Colonic mucosa (tissue), 4 donors: ENCODE results near the gene DIABLO. TPM values are rescaled to one million over a fixed set of nuclear protein-coding genes. Genes with fewer than 3 reads are reported as not detected.

Experiments
- DNase-seq: peaks from one replicate; pipeline ENCODE4 v3.0.0-alpha.2; 2020
- H3K27ac ChIP-seq: fragments of 200-600 bp; one replicate; pipeline ENCODE4 v1.8.0; 2021
- H3K27me3 ChIP-seq: fragments of 200-600 bp; one replicate; pipeline ENCODE4 v1.8.0; 2021
- H3K36me3 ChIP-seq: fragments of 200-600 bp; one replicate; pipeline ENCODE4 v1.8.0; 2021
- H3K4me1 ChIP-seq: fragments of 200-600 bp; one replicate; pipeline ENCODE4 v1.8.0; 2021; ENCODE audit warnings: mild to moderate bottlenecking
- H3K4me3 ChIP-seq: fragments of 200-600 bp; one replicate; pipeline ENCODE4 v1.8.0; 2021
- H3K9ac ChIP-seq, 2 donors: one replicate each; pipeline ENCODE4 v1.7.0; 2013; ENCODE audit warnings: control low read depth in 2 of 2, low read depth in 2 of 2, low read length in 2 of 2
- H3K9me3 ChIP-seq: fragments of 200-600 bp; one replicate; pipeline ENCODE4 v1.8.0; 2021
- intact Hi-C: fragments of 100-400 bp; cut with DNase I; formaldehyde crosslinking; loops from one replicate; pipeline ENCODE4 v1.14.1; 2022
- total RNA-seq, 2 donors: library from RNA; stranded (reverse); fragmentation: NEBNext Ultra II Directional in 1 of 2; extraction: Animal tissue kit (Norgen Biotek cat#: 25700) in 1 of 2; gene quantifications; one replicate each; pipeline ENCODE4 v1.2.1, GENCODE V29; 2021
- TF ChIP-seq, protein P1 (sequence below): fragments of 200-600 bp; IDR thresholded peaks from one replicate; pipeline ENCODE4 v1.8.0; 2022; ENCODE audit warnings: antibody characterized with exemption, mild to moderate bottlenecking
- donor health status: healthy.
- donor health status: DM: no; HTN: no; CAD: no.
- donor health status: DM: no; HTN: no; CAD: no.

The DIABLO gene
- total RNA-seq, 2 donors from 2014 or later, result 56.6 to 63.1 TPM

- no peak overlapping the region for H3K9ac ChIP-seq
- TF ChIP-seq, protein P1, sequence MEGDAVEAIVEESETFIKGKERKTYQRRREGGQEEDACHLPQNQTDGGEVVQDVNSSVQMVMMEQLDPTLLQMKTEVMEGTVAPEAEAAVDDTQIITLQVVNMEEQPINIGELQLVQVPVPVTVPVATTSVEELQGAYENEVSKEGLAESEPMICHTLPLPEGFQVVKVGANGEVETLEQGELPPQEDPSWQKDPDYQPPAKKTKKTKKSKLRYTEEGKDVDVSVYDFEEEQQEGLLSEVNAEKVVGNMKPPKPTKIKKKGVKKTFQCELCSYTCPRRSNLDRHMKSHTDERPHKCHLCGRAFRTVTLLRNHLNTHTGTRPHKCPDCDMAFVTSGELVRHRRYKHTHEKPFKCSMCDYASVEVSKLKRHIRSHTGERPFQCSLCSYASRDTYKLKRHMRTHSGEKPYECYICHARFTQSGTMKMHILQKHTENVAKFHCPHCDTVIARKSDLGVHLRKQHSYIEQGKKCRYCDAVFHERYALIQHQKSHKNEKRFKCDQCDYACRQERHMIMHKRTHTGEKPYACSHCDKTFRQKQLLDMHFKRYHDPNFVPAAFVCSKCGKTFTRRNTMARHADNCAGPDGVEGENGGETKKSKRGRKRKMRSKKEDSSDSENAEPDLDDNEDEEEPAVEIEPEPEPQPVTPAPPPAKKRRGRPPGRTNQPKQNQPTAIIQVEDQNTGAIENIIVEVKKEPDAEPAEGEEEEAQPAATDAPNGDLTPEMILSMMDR, result no peak
- no peaks in the 10 kb centered on the region for H3K4me1 ChIP-seq
- intact Hi-C loops, result no loop called here
- H3K27ac ChIP-seq, result no peak overlapping the region
- no peak overlapping the region for H3K4me3 ChIP-seq
- H3K9me3 ChIP-seq, result no peaks in the 10 kb centered on the region
- DNase-seq, result no peak
- H3K36me3 ChIP-seq, result no peaks in the 10 kb centered on the region
- H3K27me3 ChIP-seq, result no peaks in the 10 kb centered on the region
Measured at GRCh38 chr12:122162976-122163375, 62.9 kb downstream of the DIABLO start.

GRCh38 chr12:122161682-122162081 is 64.2 kb downstream of the DIABLO start:
- Histone ChIP-seq H3K9me3 (no peaks in the 10 kb centered on the region), H3K27ac (no peak overlapping the region), H3K36me3 (no peaks in the 10 kb centered on the region), H3K4me1 (no peaks in the 10 kb centered on the region), H3K4me3 (no peak overlapping the region), H3K9ac (no peak overlapping the region), H3K27me3 (no peaks in the 10 kb centered on the region)
- intact Hi-C loops, result no loop called here
- DNase-seq, result no peak
- TF ChIP-seq, protein P1, result no peak

GRCh38 chr12:122160761-122161160 is 65.1 kb downstream of the DIABLO start:
- intact Hi-C loops, result no loop called here
- H3K4me1 ChIP-seq, result no peaks in the 10 kb centered on the region
- H3K27ac ChIP-seq, result no peak overlapping the region
- H3K36me3 ChIP-seq, result no peaks in the 10 kb centered on the region
- H3K9me3 ChIP-seq, result no peaks in the 10 kb centered on the region
- no peak for DNase-seq
- H3K9ac ChIP-seq, result no peak overlapping the region
- H3K27me3 ChIP-seq, result no peaks in the 10 kb centered on the region
- TF ChIP-seq, protein P1, result no peak
- no peak overlapping the region for H3K4me3 ChIP-seq

DNA sequence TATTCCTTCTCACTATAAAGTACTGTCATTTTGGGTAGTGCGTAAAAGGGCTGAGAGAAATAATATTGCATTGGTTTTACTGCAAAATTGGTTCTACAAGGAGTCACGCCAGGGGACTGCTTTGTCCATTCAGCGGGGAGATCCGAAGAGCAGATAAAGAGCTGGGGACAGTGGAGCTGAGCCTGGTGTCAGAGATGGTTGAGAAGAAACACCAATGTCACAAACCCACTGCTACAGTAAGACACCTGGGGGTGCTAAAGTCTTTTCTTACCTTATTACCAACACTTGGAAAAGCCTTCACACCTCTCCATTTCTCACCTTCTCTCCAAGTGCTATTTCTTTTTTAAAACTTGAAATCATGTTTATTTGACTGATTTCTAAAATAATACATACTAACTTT is 66.0 kb downstream of the DIABLO start:
- H3K9ac ChIP-seq, result no peak overlapping the region
- intact Hi-C loops, result no loop called here
- no peaks in the 10 kb centered on the region for H3K27me3 ChIP-seq
- no peak overlapping the region for H3K27ac ChIP-seq
- TF ChIP-seq, protein P1, result no peak
- no peak for DNase-seq
- no peak overlapping the region for H3K4me3 ChIP-seq
- H3K4me1 ChIP-seq, result no peaks in the 10 kb centered on the region
- no peaks in the 10 kb centered on the region for H3K36me3 ChIP-seq
- no peaks in the 10 kb centered on the region for H3K9me3 ChIP-seq

DNA sequence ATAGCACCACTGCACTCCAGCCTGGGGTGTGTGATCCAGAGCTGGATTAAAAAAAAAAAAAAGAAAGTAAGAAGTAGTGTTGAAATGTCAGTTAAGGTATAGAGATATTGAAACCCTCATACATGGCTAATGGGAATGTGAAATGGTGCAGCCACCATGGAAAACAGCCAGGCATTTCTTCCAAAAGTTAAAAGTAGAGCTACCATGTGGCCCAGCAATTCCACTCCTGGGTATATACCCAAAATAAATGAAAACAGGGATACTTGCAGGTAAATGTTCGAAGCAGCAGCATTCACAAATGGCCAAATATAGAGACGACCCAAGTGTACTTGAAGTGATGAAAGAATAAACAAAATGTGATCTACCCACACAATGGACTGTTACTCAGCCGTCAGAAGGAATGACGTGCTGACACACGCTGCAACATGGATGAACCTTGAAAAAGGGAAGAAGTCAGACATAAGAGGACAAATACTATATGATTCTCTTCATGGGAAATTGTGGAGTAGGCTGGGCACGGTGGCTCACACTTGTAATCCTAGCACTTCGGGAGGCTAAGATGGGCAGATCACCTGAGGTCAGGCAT is 67.1 kb downstream of the DIABLO start:
- DNase-seq, result no peak
- Histone ChIP-seq H3K9me3 (no peaks in the 10 kb centered on the region), H3K27me3 (no peaks in the 10 kb centered on the region), H3K27ac (no peak overlapping the region), H3K4me3 (no peak overlapping the region), H3K4me1 (no peaks in the 10 kb centered on the region), H3K36me3 (no peaks in the 10 kb centered on the region), H3K9ac (no peak overlapping the region)
- intact Hi-C loops, result no loop called here
- TF ChIP-seq, protein P1, result no peak

Other genes starting within 250 kb of the DIABLO start
- gene BCL7A, start 204.2 kb downstream of the DIABLO start, total RNA-seq, result 10 to 100 TPM in 1 of 2 donors, 1 to 10 TPM in 1; 7.0 to 10.0 TPM
- 100 to 1,000 TPM; 158 to 201 TPM for gene MLXIP, start 147.3 kb downstream of the DIABLO start, total RNA-seq
- not detected for gene IL31, start 51.8 kb downstream of the DIABLO start, total RNA-seq
- gene LRRC43, start 42.9 kb downstream of the DIABLO start, total RNA-seq, result under 1 TPM; 0.53 to 0.57 TPM
- gene B3GNT4, start 22.3 kb downstream of the DIABLO start, total RNA-seq, result 1 to 10 TPM in 1 of 2 donors, under 1 TPM in 1; 0.69 to 1.7 TPM
- 10 to 100 TPM; 18.6 to 24.0 TPM for gene VPS33A, start 40.4 kb upstream of the DIABLO start, total RNA-seq
- gene CLIP1, start 196.6 kb upstream of the DIABLO start, total RNA-seq, result 10 to 100 TPM; 35.4 to 65.8 TPM